Erythroblast (primary cell): Measurements from ENCODE around the gene GRAMD4.

Source experiments
- GATA1 ChIP-seq: IDR thresholded peaks from 2 replicates; pipeline ENCODE4 v1.6.1; 2011; ENCODE audit warnings: low read depth, mild to moderate bottlenecking, control low read depth, low read length, moderate library complexity
- POLR2A ChIP-seq: IDR thresholded peaks from 2 replicates; pipeline ENCODE4 v1.6.1; 2011; ENCODE audit warnings: mild to moderate bottlenecking, low read length

GRCh38 chr22:46626911-46627805 is 7.0 kb downstream of the GRAMD4 start:
- TF ChIP-seq POLR2A (no peak), GATA1 (no peak)
